Stimulated activated CD4-positive, alpha-beta T cell treated with anti-CD3 and anti-CD28 coated beads, Interleukin-2, amount 100 ng/mL, for 24 hours (primary cell): ENCODE measurements around the gene RCOR2.

Experiments used
- DNase-seq, 2 donors: peaks; one replicate each; pipeline ENCODE4 v3.0.0-alpha.2; 2020

The RCOR2 gene

DNA sequence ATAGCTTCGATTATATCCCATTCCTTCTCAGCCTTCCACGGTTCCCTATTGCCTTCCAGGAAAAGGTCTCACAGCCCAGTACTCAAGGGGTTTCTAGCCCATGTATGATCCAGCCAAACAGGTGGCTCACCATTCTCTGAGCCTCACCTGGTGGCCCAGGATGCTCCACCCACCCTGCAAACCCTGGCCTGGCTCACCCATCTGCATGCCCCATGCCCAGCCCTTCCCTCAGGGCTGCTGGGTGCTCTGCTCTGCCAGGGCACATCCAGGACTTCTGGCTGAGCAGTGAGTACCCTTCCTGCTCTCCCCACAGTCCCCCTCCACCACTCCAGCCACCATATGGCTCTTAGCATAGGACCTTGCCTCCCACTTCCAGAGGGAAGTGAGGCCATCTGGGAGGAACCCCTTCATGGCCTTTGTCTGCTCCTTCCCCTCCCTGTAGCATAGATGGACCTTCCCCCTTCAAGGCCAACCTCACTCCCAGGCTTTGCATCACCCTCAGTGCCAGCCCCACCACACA is 5.8 kb upstream of the RCOR2 start:
- no peak for DNase-seq

- peak; percentile 47 for DNase-seq
Measured at GRCh38 chr11:63920939-63921417, 4.0 kb upstream of the RCOR2 start.

GRCh38 chr11:63920126-63920938 is 3.4 kb upstream of the RCOR2 start:
- no peak for DNase-seq

DNA sequence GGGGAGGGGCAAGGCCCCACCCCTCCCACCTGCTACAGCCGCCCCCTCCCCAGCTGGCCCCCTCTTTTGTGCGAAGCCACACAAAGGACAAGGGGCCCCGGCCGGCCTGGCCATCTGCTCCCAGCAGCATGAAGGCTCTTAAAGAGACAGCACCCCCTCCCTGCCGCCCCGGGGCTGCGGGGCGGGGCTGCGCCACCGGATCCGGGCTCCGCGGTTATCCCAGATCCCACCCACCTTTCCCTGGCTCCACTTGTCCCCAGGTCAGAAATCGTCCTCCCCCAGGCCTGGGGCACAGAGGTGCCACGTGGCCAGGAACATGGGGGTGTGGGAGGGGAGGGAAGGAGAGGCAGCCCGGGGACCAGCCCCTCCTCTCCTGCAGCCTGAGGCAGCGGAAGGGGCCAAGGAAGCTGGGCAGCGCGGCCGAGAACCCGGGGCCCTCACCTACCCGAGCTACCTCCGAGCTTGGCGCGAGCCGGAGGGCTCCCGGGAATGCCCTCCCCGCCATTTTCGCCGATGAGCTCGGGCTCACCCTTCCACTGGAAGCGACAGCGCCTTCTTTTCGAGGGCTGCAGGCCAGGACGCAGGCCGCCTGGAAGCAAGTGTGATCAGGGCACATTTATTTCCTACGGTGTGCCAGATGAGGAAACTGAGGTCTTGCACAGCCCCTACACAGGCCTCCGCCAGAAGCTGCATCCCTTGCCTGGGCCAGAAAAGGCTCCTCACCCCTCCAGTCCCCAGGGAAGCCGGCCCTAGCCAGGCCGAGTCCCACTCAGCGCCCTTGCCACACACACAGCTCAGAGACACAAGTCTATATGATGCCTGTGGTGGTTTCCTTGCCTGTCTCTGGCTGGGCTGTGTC is 2.5 kb upstream of the RCOR2 start:
- no peak for DNase-seq

GRCh38 chr11:63918507-63919191 is 1.7 kb upstream of the RCOR2 start:
- no peak for DNase-seq

DNA sequence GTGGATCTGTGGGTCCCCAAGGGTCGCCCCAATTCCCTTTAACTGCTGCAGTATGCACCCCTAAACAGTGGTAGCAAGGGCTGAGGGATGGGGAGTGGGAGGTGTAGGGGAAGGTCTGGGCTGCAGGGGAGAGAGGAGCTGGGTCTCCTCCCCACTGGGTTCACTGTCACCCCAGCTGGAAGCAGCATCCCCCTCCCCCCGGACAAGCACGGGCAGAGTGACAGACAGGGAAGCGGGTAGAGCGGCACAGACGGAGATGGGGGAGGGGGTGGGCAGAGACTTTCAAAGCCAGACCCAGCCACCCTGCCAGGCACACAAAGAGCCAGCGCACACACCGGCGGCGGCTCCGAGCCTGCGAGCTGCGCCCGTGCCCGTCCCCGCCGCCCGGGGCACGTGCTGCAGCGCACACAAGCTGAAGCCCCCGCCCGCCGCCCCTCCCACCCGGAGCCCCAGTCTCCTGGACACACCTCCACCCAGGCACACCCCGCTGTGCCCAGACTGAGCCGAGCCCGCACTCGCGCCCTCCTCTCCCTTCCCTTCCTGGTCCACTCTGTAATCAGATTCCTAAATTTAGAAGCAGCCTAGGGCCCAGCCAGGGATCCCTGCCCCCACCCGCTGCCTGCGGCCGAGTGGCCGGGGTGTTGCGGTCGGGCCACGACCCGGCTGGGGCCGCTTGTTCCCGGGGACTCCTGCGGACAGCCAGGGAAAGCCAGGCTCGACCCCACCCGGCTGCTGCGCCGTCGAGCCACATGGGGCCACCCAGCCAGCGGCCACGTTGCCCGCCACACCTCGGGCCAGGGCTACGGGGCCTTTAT is 935 bp upstream of the RCOR2 start:
- DNase-seq = no peak

DNA sequence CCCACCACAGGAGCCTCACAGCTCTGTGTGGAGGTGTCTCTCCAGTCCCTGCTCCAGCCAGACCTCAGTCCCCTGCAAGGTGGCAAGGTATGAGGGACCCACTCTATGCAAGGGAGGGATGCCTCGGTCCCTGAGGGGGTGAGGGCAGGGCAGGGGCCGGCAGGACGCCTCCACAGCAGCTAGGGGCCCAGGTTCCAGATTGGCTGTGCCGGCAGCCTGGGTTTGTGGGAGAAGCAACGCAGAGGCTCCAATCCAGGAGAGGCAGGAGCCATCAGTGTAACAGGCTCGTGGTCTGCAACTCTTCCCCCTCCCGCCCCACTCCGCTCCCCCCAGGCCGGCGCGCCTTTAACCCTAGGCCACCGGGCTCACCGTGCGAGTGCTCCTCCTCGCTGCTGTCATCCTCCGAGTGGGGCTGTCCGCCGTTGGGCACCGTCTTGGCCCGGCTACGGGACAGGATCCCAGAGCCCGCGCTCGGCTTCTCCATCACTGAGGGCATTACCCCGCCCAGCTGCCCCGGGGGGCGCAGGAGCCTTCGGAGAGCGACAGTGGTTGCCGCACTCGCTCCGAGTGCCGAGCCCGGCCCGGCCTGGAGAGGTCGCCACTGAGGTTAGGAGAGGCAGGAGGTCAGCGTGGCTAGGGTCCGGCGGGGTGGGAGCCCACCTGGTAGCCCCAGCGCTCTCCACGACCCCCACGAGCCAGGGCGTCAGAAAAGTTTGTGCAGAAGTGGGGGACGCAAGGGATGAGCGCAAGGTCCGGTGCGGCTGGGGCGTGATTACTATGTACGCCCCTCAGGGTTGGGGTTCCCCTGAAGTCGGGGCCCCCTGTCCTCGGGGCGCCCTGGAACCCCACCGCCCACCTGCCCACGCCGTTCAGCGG is 765 bp downstream of the RCOR2 start:
- peak; percentile 42 to 50 for DNase-seq

GRCh38 chr11:63914896-63915691 is 1.9 kb downstream of the RCOR2 start:
- no peak for DNase-seq

DNA sequence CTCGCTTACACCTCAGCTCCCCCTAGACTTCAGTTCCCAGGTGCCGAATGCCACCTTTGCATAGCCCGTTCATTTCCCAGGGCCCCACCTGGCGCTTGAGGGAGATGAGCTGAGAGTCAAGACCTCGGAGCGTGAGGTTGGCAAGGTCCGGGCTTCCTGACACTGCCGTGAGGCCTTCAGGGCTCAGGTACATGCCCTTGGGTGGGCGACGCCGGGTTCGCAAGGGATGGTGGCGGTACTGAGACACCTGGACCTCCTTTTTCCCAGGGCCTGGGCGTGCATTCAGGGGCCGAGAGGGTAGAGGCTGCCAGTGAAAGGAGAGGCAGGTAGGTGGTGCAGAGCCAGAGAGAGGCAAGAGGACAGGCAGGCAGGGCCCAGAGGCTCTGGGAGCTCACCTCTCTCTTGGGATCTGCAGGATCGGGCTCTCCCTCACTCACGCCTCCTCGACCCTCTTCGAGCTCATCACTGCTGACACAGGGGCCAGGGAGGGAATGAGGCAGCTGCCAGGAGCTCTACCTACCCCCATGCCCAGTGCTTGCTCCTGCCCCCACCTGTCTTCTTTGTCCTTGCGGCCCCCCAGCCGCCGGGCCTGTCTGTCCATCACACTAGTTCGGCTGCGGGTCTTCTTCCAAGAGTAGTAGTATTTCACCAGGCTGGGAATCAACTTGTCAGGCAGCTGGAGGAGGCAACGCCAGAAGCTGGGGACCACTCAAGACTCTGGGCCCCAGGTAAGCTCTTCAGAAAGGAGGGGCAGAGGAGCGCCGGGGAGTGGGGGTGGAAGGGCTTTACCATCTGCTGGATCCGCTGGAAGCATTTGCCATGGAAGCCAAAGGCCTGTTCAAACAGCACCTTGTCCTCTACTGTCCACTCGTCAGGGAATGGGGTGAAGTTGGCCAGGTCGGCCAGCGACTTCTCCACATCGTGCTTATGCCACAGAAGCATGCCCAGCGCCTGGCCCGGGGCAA is 2.8 kb downstream of the RCOR2 start:
- no peak for DNase-seq

DNA sequence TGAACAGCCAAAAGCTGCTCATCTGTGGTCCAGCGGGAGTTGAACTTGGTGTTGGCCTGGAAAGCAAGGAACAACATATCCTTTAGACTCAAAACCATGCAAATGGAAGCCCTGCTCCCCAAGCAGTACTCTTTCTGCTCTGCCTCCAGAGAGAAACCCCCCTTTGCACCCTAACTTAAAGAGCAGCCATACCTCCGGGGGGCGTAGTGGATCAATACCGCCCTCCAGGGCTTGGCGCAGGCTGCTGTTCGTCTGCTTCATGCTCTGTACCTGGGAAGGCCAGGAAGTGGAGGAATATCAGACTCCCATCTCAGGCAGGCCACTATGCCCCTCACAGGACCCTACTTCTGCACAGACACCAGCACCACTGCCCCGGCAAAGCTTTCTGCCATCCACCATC is 4.3 kb downstream of the RCOR2 start:
- no peak for DNase-seq

- no peak for DNase-seq
Measured at GRCh38 chr11:63911876-63912275, 5.1 kb downstream of the RCOR2 start.

GRCh38 chr11:63911440-63911839 is 5.5 kb downstream of the RCOR2 start:
- no peak for DNase-seq

DNA sequence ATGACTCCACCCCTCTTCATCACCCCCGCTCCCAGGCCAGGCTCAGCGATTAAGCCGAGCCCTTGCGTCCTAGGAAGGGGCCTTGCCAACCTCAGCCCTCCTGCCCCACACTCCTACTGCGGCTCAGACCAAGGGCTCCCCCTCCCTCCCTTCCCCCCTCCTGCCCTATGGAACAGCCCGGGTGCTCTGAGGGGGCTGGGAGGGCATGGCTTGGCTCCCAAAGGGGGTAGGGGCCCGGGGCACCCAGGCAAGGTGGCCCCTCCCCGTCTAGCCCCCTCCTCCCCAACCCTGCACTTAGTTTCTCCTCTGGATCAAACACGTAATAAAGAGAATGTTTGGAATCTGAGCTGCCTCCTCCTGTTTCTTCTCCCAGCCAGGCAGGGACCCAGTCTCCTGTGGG is 6.3 kb downstream of the RCOR2 start:
- DNase-seq = no peak

DNA sequence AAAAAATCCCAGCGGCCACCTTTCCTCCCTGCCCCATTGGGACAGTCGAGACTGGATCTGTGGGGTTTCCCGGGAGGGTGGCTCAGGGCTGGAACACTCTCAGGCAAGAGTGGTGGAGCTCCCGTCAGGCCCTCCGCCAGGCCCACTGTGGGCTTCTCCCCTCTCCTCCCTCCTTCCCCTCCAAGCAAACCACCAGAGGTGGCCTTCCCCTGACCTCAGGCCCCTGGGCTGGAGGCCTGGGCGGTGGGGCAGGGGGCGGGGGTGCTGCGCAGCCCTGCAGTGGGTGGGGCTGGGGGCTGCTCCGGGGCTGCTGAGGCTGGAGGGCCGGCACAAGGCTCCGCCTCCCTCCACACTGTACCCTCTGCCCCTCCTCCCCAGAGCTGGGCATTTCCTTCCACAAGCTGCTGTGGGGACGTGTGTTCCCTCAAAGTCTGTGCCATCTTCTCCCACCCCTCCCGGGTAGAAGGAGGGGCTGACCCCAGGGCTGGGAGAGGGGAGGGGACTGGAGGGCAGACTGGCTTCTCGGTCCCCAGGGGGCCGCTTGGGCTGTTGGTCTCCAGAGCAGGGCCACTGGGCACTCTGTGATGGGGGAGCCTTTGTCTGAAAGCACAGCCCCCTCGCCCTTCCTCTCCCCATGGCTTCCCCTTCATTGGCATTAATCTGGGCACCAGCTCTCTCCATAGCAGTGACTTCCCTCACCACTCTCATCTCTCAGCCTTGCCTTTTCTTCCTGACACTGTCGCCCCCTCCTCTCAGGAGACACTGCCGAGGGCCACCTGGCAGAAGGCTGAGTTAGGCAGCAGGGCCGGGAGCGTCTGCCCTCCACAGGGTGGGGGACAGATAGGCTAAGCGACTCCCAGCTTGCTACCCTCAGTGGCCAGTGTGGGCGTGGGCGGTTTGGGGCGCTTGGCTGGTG is 7.1 kb downstream of the RCOR2 start:
- no peak for DNase-seq

- no peak for DNase-seq
Measured at GRCh38 chr11:63908631-63909401, 8.1 kb downstream of the RCOR2 start.

GRCh38 chr11:63907808-63908530 is 9.0 kb downstream of the RCOR2 start:
- no peak for DNase-seq
